ENCODE data around the gene KIDINS220. TPM values are rescaled to one million over a fixed set of nuclear protein-coding genes. Genes with fewer than 3 reads are reported as not detected.
A peak's percentile ranks its signal among the peaks of the same experiment; 100 is the strongest.

The KIDINS220 gene
- total RNA-seq, 2 donors from 2014 or later: 36.1 to 49.9 TPM

GRCh38 chr2:8691859-8692437 lies 145.5 kb downstream of the KIDINS220 start:
- H3K4me1 ChIP-seq: peaks cover 0 to 9% of the 10 kb centered on the region in 2 donors

DNA sequence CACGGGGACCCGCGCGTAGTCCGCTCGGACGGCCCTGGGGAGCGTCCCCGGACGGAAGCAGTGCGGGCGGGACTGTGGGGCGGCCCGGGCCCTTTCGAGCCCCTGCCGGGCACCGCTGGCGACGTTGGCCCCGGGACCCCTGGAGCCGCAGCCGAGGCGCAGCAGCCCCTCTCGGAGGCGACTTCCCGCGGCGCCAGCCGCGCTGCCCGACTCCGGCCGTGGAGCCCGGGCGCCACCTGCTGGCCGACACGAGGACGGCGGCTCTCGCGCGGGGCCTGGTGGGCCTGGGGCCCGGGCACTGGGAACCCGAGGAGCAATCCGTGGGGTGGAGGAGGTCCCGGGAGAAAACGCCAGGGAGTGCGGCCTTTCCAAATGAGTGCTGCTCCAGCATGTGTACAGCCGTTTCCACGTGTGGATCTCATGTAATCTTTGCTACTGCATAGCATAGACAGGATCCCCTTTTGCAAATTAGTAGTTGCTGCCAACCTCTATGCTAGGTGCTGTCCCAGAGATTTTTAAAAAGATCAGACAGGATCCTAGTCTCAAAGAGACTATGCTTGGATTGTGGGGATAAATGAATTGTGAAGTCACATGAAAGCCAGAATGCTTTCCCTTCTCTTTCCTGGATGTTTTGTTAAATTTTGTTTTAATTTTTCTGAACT lies 151.6 kb downstream of the KIDINS220 start:
- H3K36me3 ChIP-seq: no peaks in the 10 kb centered on the region
- no peaks in the 10 kb centered on the region for H3K9me3 ChIP-seq
- TF ChIP-seq CTCF (IDR thresholded peaks at IDR 0.05): peak; percentile 99 to 100
- peak overlapping the region; percentile 71 to 73 for H3K4me3 ChIP-seq
- DNase-seq (ENCODE audit: low spot score): peak; percentile 80
- H3K27ac ChIP-seq: peak overlapping the region; percentile 82 to 98
- peaks cover 0 to 15% of the 10 kb centered on the region in 2 donors for H3K4me1 ChIP-seq
- H3K27me3 ChIP-seq: no peaks in the 10 kb centered on the region

More at GRCh38 chr2:8691859-8692437, 145.5 kb downstream of the KIDINS220 start:
- H3K9me3 ChIP-seq: no peaks in the 10 kb centered on the region
- no peaks in the 10 kb centered on the region for H3K36me3 ChIP-seq
- DNase-seq (ENCODE audit: low spot score): no peak
- no peak for TF ChIP-seq CTCF (IDR thresholded peaks at IDR 0.05)
- no peaks in the 10 kb centered on the region for H3K27me3 ChIP-seq
- no peak overlapping the region for H3K4me3 ChIP-seq
- H3K27ac ChIP-seq: no peak overlapping the region

DNA sequence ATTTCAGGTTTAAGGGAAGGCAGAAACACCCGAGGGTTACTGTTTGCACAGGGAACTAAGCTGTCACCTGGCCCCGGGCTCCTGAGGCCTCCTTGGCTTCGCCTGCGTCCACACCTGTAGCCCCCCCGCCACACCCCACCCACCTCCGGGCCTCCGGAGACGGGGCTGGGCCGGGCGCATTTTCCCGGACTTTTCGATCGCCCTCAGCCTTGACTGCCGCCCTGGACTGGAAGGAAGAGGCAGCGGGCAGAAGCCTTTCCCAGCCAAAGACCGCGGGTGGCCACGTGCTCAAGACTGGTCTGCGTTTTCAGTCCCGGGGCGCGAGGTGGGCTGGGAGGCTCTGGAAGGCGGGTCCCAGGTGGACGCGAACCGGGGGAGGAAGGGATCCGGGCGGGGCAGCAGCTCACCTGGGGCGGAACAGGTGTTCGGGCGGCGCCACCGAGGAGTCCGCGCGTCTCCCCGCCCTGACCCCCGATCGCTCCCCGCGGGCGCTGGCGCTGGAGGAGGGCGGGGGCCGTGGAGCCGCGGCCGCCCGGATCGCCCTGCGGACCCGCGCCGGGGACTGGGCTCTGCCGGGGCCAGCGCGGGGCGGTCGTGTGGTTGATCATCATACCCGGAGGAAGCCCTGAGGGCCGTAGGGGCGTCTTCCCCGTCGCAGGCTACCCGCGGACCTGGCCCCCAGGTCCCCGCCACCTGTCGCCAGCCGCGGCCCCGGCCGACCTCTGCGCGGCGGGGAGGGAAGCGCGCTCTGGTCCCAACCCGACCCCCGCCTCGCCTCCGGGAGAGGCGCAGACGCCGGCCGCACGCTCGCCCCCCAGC lies 152.3 kb downstream of the KIDINS220 start:
- Histone ChIP-seq H3K4me1 (peaks cover 0 to 23% of the 10 kb centered on the region in 2 donors), H3K36me3 (no peaks in the 10 kb centered on the region), H3K4me3 (peak overlapping the region; percentile 71 to 73), H3K27ac (peak overlapping the region; percentile 82 to 98), H3K27me3 (no peaks in the 10 kb centered on the region), H3K9me3 (no peaks in the 10 kb centered on the region)
- DNase-seq (ENCODE audit: low spot score): peak; percentile 80
- TF ChIP-seq CTCF (IDR thresholded peaks at IDR 0.05): no peak

- Histone ChIP-seq H3K36me3 (no peaks in the 10 kb centered on the region), H3K4me3 (peak overlapping the region; percentile 71 to 73), H3K9me3 (no peaks in the 10 kb centered on the region), H3K4me1 (peaks cover 0 to 29% of the 10 kb centered on the region in 2 donors), H3K27me3 (no peaks in the 10 kb centered on the region), H3K27ac (peak overlapping the region; percentile 82 to 98)
- DNase-seq (ENCODE audit: low spot score): no peak
- TF ChIP-seq CTCF (IDR thresholded peaks at IDR 0.05): no peak
Measured at GRCh38 chr2:8684540-8684877, 152.9 kb downstream of the KIDINS220 start.

- no peak for DNase-seq (ENCODE audit: low spot score)
- Histone ChIP-seq H3K4me3 (peak overlapping the region; percentile 71 to 73), H3K36me3 (no peaks in the 10 kb centered on the region), H3K4me1 (peaks cover 0 to 37% of the 10 kb centered on the region in 2 donors), H3K27me3 (no peaks in the 10 kb centered on the region), H3K9me3 (no peaks in the 10 kb centered on the region), H3K27ac (peak overlapping the region; percentile 87 to 98)
- TF ChIP-seq CTCF (IDR thresholded peaks at IDR 0.05): no peak
Measured at GRCh38 chr2:8682719-8683667, 154.4 kb downstream of the KIDINS220 start.

All from right atrium auricular region (tissue), 2 donors.